Hepatocyte (in vitro differentiated cells): ENCODE data around the gene SPHK1.

Source experiments
- CTCF ChIP-seq: fragments of 200-600 bp; sonication (generic); IDR thresholded peaks from 2 replicates; pipeline ENCODE4 v1.5.1; 2016; ENCODE audit warnings: antibody characterized with exemption, mild to moderate bottlenecking; ENCODE audit not compliant: poor library complexity
- EZH2 ChIP-seq: fragments of 200-600 bp; sonication (generic); IDR thresholded peaks from 2 replicates; pipeline ENCODE4 v1.6.1; 2016; ENCODE audit warnings: antibody characterized with exemption, mild to moderate bottlenecking, borderline replicate concordance
- EZH2phosphoT487 ChIP-seq: fragments of 200-600 bp; sonication (generic); IDR thresholded peaks from one replicate; pipeline ENCODE4 v1.6.1; 2018; ENCODE audit warnings: antibody characterized with exemption, mild to moderate bottlenecking, low read depth, moderate library complexity; ENCODE audit not compliant: unreplicated experiment, severe bottlenecking

- TF ChIP-seq CTCF (no peak), EZH2 (no peak), EZH2phosphoT487 (no peak)
Measured at GRCh38 chr17:76379275-76379641, 5.2 kb upstream of the SPHK1 start.
